ENCODE results near the gene PHF12.
A peak's percentile ranks its signal among the peaks of the same experiment; 100 is the strongest.
"Not testable (repeated sequence)": the region's sequence is repeated elsewhere in the genome, so short reads cannot be mapped to it uniquely, and the experiment has no call there.

PHF12 gene

DNA sequence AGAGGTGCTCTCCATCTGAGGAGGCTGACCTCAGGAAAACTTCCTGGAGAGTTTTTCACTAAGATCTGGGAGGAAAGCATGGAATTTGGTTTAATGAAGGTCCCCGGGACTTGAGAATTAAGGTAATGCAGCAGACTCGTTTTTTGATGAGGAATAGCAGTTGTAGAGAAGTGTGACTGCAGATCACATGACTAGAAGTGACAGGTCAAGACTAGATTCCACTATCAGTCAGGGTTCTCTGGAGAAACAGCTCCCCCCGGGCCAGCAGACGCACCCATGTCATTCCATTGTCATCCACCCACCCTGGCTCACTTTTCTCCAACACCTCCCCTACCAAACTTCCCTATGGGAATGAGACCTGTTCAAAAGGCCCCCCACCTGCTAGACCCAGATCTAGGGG is 46.5 kb downstream of the PHF12 start:
- DNase-seq (ENCODE audit: low read depth in 2 of 3, low spot score in 2 of 3): no peak

GRCh38 chr17:28903546-28903841 is 47.8 kb downstream of the PHF12 start:
- DNase-seq (ENCODE audit: low read depth in 2 of 3, low spot score in 2 of 3): not testable (repeated sequence)

GRCh38 chr17:28902819-28903545 is 48.3 kb downstream of the PHF12 start, which contains the start of gene DHRS13:
Gene DHRS13 (minus strand): TSS chr17:28903079. CDS start chr17:28902944, 135 bp downstream.
- DNase-seq (ENCODE audit: low read depth in 2 of 3, low spot score in 2 of 3): peak; percentile 81 to 94 (median 82)

- peak in 1 of 3 experiments; percentile 46 for DNase-seq (ENCODE audit: low read depth in 2 of 3, low spot score in 2 of 3)
Measured at GRCh38 chr17:28901866-28902818, 49.2 kb downstream of the PHF12 start.

DNA sequence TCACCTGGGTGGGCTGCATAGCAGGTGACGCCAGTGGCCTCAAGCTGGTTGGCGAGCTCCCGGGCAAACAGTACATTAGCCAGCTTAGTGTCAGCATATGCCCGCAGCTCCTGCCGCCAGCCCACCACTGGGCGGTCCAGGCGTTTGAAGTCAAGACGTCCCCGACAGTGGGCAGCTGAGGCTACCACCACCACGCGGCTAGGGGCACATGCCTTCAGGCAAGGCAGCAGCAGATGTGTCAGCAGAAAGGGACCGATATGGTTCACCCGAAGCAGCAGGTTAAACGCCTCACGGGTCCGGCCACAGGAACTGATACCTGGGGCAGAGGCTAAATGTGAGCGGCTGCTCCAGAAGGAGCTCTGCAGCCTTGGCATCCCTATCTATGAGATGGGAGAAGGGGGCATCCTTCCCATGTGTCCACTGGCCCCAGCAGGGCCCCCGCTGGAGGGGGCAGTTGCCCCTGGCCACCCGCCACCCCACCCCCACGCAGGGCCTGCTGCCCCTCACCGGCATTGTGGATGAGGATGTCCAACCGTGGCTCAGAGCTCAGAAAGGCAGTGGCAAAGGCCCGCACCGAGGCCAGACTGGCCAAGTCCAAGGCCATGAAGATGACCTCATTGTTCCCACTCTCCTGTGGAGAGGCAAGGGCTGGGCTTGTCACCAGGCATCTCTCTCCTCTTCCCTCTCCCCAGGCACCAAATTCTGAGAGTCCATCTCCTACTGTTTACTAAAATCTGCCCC is 50.2 kb downstream of the PHF12 start:
- no peak for DNase-seq (ENCODE audit: low read depth in 2 of 3, low spot score in 2 of 3)

DNA sequence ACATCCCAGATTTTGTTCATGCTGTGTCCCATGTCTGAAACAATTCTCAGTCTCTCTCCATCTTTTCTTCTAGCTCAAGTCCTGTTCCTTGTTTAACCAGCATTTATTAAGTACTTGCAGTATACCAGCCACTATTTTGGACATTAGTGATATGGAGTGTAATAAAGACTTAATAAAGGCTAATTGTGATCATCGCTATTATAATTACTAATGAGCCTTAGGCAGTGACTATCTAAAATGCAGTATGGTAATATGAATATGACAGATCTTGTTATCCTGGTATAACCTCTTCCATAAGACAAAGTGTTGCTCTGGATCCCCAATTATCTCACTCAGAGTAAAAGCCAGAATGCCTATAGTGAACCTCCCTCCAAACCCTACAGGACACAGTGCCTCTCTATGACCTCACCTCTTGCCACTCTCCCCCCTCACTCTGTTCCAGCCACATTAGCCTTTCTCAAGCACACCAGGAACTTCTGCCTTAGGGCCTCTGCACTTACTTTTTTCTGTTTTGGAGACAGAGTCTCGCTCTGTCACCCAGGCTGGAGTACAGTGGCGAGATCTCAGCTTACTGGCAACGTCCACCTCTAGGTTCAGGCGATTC is 52.0 kb downstream of the PHF12 start:
- no peak for DNase-seq (ENCODE audit: low read depth in 2 of 3, low spot score in 2 of 3)

GRCh38 chr17:28898527-28898955 is 52.8 kb downstream of the PHF12 start:
- no peak for DNase-seq (ENCODE audit: low read depth in 2 of 3, low spot score in 2 of 3)

DNA sequence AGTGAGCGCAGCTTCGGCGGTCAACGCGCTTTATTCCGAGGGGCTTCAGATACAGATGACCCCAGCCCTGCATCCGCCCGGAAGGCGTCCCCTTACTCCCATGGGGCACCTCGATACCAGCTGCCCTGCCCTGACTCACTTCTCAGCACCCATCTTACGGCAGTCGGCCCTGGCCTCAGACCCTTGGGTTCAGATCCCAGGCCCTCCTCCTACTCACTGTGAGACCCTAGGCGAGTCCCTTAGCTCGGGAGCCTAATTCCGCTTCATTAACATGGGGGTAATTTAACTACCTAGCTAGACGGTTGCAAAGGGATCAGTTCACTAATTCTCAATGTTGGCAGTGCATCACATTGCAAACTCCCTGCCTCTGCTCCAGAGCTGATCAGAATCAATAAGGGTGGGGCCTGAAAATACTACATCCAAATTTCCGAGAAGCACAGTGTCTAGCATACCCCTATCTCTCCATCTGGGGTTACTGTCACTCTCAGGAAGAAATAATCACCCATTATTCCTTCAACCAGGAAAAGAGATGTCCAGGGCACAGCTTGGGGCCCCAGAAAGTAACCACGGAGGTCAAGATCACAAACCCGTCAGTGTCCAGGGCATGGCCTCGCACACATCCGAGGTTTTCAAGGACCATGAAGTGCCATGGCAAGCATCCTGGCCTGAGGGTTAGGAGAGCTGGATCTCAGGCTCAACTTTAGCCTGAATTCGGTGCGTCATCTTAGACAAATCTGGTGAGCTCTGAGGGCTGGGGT is 53.4 kb downstream of the PHF12 start:
- DNase-seq (ENCODE audit: low read depth in 2 of 3, low spot score in 2 of 3): no peak

DNA sequence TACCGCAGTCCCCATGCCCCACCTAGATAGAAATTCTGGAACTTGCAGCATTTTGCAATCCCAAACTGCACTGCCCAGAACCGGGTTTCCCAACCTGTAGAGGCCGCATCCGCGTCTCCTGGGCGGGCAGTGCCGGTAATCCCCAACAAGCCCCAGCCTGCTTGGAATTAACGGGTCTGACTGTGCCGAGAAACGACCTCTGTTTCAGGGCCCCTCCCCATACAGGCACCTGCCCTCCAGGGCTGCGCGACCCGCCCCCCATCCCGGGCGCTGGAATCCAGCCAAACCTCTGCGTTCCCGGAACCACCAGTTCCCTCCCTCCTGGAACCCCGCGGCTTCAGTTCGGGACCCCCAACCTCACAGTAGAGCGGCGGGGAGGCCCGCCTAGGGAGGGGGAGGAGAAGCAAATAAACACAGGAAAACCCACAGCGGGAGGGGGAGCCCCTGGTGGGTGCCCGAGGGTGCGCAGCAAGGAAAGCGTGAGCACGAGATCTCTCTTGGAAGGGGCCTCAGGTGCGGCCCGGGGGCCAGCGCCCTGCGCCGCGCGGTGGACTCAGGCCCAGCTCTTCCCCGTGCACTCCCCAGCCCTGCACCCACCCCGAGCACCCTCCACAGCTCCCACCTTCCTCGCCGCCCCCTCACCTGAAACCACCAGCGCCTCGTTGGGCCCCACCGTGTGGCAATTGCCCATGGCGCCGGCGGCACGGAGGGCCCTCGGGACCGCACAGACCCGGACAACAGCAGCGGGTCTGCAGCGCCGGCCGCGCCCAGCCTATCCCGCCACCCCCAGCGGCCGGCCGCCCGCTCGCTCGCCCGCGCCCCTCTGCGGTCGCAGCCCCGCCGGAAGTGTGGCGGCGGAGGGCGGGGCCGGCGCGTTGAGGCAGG is 54.2 kb downstream of the PHF12 start, which contains the start of gene FLOT2:
Gene FLOT2 (minus strand): TSS at position 850 of the 885 bp plus-strand sequence. CDS start 159 bp downstream, at position 691.
- peak; percentile 24 to 52 (median 40) for DNase-seq (ENCODE audit: low read depth in 2 of 3, low spot score in 2 of 3)

DNA sequence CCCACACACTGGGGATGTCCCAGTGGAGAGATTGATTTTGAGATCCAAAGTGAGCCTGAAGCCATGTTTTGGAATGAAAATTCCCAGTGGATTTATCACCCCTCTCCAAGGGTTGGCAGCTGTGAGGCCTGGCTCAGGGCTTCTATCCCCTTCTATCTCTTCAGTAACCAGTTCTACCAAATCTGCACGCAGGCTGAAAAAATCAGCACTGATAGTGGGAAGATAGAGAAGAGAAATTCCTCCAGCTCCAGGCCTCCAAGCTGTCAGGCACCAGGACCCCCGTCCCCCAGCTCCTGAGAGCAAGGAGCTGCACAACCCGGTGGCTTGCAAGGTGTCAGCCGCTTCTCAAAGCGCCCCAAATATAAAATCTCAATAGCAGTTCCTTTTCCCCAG is 54.8 kb downstream of the PHF12 start:
- DNase-seq (ENCODE audit: low read depth in 2 of 3, low spot score in 2 of 3): no peak

DNA sequence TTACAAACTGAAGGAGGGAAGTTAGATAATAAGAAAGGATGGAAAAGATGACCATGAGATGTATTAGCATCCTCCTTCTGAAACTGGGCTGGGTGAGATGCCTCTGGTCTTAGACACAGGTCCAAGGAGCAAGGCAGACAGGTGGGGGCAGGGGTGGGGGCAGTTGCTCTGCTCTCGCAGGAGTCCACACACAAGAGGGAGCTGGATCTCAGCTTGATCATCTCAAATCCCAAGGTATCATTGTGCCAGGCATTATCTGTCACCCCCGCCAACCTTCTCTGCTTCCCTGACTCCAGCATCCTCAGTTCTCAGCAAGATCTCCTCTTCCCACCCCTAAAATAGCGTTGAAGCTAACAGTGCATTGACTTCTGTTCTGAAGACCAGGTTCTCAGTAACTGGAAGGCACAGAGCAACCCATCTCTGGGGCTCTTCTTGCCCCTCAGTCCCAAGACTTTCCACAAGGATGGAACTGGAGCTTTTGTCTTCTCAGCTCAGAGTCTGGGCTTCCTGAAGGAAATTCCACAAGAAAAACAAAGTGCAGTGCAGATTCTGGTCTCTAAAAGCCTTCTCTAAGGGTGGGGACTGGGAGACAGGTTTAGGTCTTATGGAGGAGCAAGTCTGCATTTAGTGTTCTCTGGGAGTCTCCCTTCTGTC is 55.4 kb downstream of the PHF12 start:
- DNase-seq (ENCODE audit: low read depth in 2 of 3, low spot score in 2 of 3): no peak

GRCh38 chr17:28893248-28894183 is 57.8 kb downstream of the PHF12 start:
- DNase-seq (ENCODE audit: low read depth in 2 of 3, low spot score in 2 of 3): not testable (repeated sequence)

- DNase-seq (ENCODE audit: low read depth in 2 of 3, low spot score in 2 of 3): no peak
Measured at GRCh38 chr17:28892024-28892423, 59.3 kb downstream of the PHF12 start.

DNA sequence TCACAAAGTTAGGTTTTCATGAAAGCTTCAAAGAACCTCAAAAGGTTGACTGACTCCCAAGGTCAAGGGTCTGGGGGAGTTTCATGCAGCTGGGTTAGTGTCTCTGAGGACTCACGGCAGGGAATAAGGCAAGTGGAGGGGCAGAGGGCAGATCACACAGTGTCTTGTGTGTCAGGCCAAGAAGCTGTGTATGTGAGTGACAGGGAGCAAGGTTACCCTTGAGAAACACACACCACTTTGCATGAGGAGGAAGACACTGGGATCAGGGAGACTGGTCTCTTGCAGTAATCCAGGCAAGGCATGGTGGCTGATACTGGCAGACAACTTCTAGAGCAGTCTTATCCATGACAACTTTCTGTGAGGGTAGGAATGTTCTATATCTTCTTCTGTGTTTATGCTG is 60.1 kb downstream of the PHF12 start:
- no peak for DNase-seq (ENCODE audit: low read depth in 2 of 3, low spot score in 2 of 3)

DNA sequence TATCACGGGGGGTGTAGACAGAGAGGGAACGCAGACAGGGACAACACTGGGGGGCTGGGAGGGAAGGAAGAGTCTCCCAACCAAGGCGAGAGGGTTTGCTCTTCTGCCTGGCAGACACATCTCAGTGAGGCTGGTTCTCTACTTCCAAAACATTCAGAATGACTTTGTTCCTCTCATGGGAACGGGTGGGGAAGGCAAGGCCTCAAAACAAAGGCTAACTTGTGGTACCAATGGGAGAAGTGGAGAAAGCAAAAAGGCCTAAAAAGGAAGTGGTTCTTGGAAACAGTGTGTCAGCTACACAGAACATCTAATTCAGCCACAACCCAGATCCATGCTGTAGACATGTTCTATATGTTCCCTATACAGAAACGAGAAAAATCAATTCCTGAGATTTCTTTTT is 61.3 kb downstream of the PHF12 start:
- no peak for DNase-seq (ENCODE audit: low read depth in 2 of 3, low spot score in 2 of 3)

DNA sequence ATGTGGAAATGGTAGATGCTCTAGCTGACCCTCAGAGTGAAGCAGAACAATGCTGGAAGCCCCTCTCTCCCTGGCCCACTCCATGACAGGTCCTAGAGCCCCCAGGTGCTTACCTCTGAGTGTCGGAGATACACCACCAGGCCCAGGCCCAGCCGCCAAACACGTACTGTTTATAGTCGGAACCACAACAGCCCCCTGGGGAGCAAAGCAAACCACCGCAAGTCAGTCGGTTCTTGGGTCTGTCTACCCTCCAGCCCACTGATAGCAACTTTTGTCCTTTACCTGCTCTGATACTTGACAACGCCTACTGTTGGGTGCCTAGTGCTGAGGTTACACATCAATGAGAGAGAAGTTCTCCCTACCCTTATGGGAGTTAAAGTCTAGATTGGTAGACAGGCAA is 62.5 kb downstream of the PHF12 start:
- DNase-seq (ENCODE audit: low read depth in 2 of 3, low spot score in 2 of 3): no peak

- DNase-seq (ENCODE audit: low read depth in 2 of 3, low spot score in 2 of 3): no peak
Measured at GRCh38 chr17:28887871-28888471, 63.3 kb downstream of the PHF12 start.

Data from activated CD8-positive, alpha-beta memory T cell treated with anti-CD3 and anti-CD28 coated beads for 48 hours (primary cell).